ENCODE data around the gene SMC2. TPM values are rescaled to one million over a fixed set of nuclear protein-coding genes. Genes with fewer than 3 reads are reported as not detected.

The SMC2 gene
- total and polyA plus RNA-seq, 2 of the 13 experiments (the other 11 are each of a cell fraction or from before 2014, with no cell fraction given) = 5.6 to 36.7 TPM

- TF ChIP-seq ZHX2 (IDR thresholded peaks at IDR 0.05; ENCODE audit: low read depth) (no peak), ZHX2 (CRISPR knock-in tag; IDR thresholded peaks at IDR 0.05; ENCODE audit: borderline replicate concordance) (peak; percentile 38; the same call in 1 of the 2 replicates), ASH2L (IDR thresholded peaks at IDR 0.05; ENCODE audit: insufficient read length, low read depth, low read length) (peak; percentile 94), ZFY (CRISPR knock-in tag; IDR thresholded peaks at IDR 0.05) (peak; percentile 82), NFE2L1 (CRISPR knock-in tag; IDR thresholded peaks at IDR 0.05; ENCODE audit: borderline replicate concordance) (no peak), DR1 (CRISPR knock-in tag; IDR thresholded peaks at IDR 0.05) (peak; percentile 62; the same call in 1 of the 2 replicates), POGZ (CRISPR knock-in tag; IDR thresholded peaks at IDR 0.05) (peak; percentile 56), THAP11 (CRISPR knock-in tag; IDR thresholded peaks at IDR 0.05) (peak; percentile 63; the same call in 1 of the 2 replicates), MBNL3 (CRISPR knock-in tag; conservative IDR thresholded peaks at IDR 0.05) (no peak), DRAP1 (CRISPR knock-in tag; IDR thresholded peaks at IDR 0.05) (peak; percentile 81; the same call in 1 of the 2 replicates), ATF7 (IDR thresholded peaks at IDR 0.05) (no peak), ATF7 (CRISPR knock-in tag; IDR thresholded peaks at IDR 0.05) (no peak), TBL1XR1 (IDR thresholded peaks at IDR 0.05; ENCODE audit: borderline replicate concordance, low read length, partially characterized antibody) (no peak), CHD4 (IDR thresholded peaks at IDR 0.05; ENCODE audit: borderline replicate concordance, low read length) (no peak), MYC (CRISPR knock-in tag; IDR thresholded peaks at IDR 0.05; ENCODE audit: borderline replicate concordance) (0 out of 2 replicates have a peak, but pooled peaks have one; percentile 46), HDAC1 (CRISPR knock-in tag; IDR thresholded peaks at IDR 0.05) (peak; percentile 93), CHCHD3 (CRISPR knock-in tag; IDR thresholded peaks at IDR 0.05) (no peak), ZFP41 (CRISPR knock-in tag; IDR thresholded peaks at IDR 0.05; ENCODE audit: borderline replicate concordance) (peak; percentile 39; the same call in 1 of the 2 replicates), SP5 (CRISPR knock-in tag; IDR thresholded peaks at IDR 0.05; ENCODE audit: borderline replicate concordance, low read depth) (peak; percentile 76; the same call in 1 of the 2 replicates), ETS1 (CRISPR knock-in tag; IDR thresholded peaks at IDR 0.05) (0 out of 2 replicates have a peak, but pooled peaks have one; percentile 50), U2AF2 (IDR thresholded peaks at IDR 0.05; ENCODE audit: low read depth, low read length) (no peak)
Observed at GRCh38 chr9:104093647-104094533, at the start of gene SMC2 (continued).

Data from HepG2 (cell line).